ENCODE measurements around the gene ZFHX3. TPM values are rescaled to one million over a fixed set of nuclear protein-coding genes. Genes with fewer than 3 reads are reported as not detected.

ZFHX3 gene
- total and polyA plus RNA-seq, 4 donors = 1.5 to 5.9 (median 3.0) TPM

- Histone ChIP-seq H3K4me3 (ENCODE audit: low read depth in 1 of 3, low read length in 3 of 3) (no peak overlapping the region), H3K4me1 (ENCODE audit: control insufficient read depth in 4 of 4, insufficient read depth in 4 of 4, low read length in 3 of 4) (peaks cover 0 to 6% (median under 1%) of the 10 kb centered on the region in 4 donors), H3K9me3 (ENCODE audit: control insufficient read depth in 4 of 4, low read length in 3 of 4) (no peaks in the 10 kb centered on the region), H3K27ac (ENCODE audit: low read depth in 1 of 2, low read length in 2 of 2) (peak overlapping the region in 1 of 2 donors; percentile 27), H3K9ac (ENCODE audit: low read depth in 1 of 2, low read length in 2 of 2) (no peak overlapping the region), H3K36me3 (ENCODE audit: control insufficient read depth in 4 of 4, insufficient read depth in 3 of 4, low read depth in 1 of 4, low read length in 3 of 4) (peaks cover 0 to 3% (median under 1%) of the 10 kb centered on the region in 4 donors), H3K27me3 (ENCODE audit: control insufficient read depth in 4 of 4, insufficient read depth in 4 of 4, low read length in 3 of 4) (no peaks in the 10 kb centered on the region)
- no peak for TF ChIP-seq HNF4G (IDR thresholded peaks at IDR 0.05)
- no peak for TF ChIP-seq FOXA2 (IDR thresholded peaks at IDR 0.05)
- no peak for TF ChIP-seq EGR1 (IDR thresholded peaks at IDR 0.05; ENCODE audit: low read depth in 2 of 2)
- TF ChIP-seq NR2F2 (IDR thresholded peaks at IDR 0.05) = peak; percentile 54
- no peak for TF ChIP-seq FOXA1 (IDR thresholded peaks at IDR 0.05)
- TF ChIP-seq, protein P1, sequence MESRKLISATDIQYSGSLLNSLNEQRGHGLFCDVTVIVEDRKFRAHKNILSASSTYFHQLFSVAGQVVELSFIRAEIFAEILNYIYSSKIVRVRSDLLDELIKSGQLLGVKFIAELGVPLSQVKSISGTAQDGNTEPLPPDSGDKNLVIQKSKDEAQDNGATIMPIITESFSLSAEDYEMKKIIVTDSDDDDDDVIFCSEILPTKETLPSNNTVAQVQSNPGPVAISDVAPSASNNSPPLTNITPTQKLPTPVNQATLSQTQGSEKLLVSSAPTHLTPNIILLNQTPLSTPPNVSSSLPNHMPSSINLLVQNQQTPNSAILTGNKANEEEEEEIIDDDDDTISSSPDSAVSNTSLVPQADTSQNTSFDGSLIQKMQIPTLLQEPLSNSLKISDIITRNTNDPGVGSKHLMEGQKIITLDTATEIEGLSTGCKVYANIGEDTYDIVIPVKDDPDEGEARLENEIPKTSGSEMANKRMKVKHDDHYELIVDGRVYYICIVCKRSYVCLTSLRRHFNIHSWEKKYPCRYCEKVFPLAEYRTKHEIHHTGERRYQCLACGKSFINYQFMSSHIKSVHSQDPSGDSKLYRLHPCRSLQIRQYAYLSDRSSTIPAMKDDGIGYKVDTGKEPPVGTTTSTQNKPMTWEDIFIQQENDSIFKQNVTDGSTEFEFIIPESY (IDR thresholded peaks at IDR 0.05) = no peak
- no peak for TF ChIP-seq JUND (IDR thresholded peaks at IDR 0.05)
- WGBS = 88% methylated on average over 18 of the region's 18 CpGs
- no peak for DNase-seq (ENCODE audit: low spot score)
Observed at GRCh38 chr16:72894293-72895151, 153.4 kb downstream of the ZFHX3 start.

DNA sequence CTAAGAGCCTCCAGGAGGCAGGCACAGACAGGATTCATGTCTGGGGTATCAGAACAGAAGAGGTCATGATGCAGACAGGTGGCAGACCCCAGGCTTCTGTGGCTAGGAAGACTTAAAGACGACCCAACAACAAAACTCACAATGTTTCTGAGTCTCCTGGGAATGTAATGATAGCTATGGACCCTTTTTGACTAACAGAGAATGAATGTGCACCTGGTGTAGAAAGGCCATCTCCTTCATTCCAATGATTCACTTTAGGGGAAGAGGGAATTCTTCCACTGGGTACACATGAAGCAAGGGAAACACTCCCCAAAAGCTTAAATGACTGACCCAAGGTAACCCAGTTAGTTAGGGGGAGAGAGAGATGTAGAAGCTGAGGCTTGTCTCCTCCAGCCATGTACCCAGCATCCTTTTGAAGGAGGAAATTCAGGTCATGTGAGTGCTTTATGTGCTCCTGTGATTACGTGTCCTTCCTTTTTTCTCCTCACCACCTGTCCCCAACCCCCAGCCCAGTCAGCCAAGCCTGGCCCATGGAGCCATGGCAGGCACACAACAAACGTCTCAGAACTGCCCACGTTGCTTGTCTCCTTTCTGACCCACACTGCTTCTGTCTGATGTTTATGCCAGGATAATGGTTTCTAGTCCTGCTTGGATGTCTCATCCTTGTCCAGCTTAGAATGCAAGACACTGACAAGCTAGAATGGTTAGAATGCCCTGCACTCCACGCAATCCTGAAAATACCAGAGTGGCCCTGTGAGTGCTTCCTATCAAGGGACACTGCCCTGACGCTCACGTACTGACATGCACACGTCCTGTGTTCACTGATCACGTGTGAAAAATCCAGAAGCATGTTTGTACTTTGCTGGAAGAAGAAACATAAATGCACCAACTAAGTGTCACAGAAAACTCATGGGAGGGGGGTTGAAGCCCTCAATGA is 156.4 kb downstream of the ZFHX3 start:
- TF ChIP-seq CTCF (IDR thresholded peaks at IDR 0.05; ENCODE audit: low read depth, low read length, missing input control) (no peak), YY1 (IDR thresholded peaks at IDR 0.05) (no peak)

DNA sequence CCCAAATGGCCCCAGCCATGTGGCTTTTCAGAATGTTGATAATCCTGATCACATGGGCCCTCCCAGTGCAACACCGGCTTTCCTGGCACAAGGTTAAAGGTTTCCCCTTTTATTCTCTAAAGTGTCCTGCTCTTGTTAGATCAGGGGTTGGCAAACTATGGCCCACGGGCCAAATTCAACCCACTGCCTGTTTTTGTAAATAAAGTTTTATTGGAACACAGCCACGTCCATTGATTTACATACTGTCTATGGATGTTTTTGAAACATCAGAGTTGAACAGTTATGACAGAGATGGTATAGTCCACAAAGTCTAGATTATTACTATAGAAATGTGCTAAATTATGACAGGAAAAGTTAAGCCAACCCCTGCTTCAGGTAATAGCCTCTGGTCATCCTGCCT is 157.3 kb downstream of the ZFHX3 start:
- Histone ChIP-seq H3K9ac (ENCODE audit: low read depth in 1 of 2, low read length in 2 of 2) (no peak overlapping the region), H3K4me3 (ENCODE audit: low read depth in 1 of 3, low read length in 3 of 3) (no peak overlapping the region), H3K27me3 (ENCODE audit: control insufficient read depth in 4 of 4, insufficient read depth in 4 of 4, low read length in 3 of 4) (no peaks in the 10 kb centered on the region), H3K9me3 (ENCODE audit: control insufficient read depth in 4 of 4, low read length in 3 of 4) (no peaks in the 10 kb centered on the region), H3K4me1 (ENCODE audit: control insufficient read depth in 4 of 4, insufficient read depth in 4 of 4, low read length in 3 of 4) (peaks cover 0 to 4% (median under 1%) of the 10 kb centered on the region in 4 donors), H3K27ac (ENCODE audit: low read depth in 1 of 2, low read length in 2 of 2) (no peak overlapping the region), H3K36me3 (ENCODE audit: control insufficient read depth in 4 of 4, insufficient read depth in 3 of 4, low read depth in 1 of 4, low read length in 3 of 4) (peaks cover 2 to 29% (median 7%) of the 10 kb centered on the region in 4 donors)
- TF ChIP-seq RXRA (IDR thresholded peaks at IDR 0.05) = peak in 1 of 2 donors; percentile 4
- no peak for TF ChIP-seq JUND (IDR thresholded peaks at IDR 0.05)
- TF ChIP-seq, protein P2, sequence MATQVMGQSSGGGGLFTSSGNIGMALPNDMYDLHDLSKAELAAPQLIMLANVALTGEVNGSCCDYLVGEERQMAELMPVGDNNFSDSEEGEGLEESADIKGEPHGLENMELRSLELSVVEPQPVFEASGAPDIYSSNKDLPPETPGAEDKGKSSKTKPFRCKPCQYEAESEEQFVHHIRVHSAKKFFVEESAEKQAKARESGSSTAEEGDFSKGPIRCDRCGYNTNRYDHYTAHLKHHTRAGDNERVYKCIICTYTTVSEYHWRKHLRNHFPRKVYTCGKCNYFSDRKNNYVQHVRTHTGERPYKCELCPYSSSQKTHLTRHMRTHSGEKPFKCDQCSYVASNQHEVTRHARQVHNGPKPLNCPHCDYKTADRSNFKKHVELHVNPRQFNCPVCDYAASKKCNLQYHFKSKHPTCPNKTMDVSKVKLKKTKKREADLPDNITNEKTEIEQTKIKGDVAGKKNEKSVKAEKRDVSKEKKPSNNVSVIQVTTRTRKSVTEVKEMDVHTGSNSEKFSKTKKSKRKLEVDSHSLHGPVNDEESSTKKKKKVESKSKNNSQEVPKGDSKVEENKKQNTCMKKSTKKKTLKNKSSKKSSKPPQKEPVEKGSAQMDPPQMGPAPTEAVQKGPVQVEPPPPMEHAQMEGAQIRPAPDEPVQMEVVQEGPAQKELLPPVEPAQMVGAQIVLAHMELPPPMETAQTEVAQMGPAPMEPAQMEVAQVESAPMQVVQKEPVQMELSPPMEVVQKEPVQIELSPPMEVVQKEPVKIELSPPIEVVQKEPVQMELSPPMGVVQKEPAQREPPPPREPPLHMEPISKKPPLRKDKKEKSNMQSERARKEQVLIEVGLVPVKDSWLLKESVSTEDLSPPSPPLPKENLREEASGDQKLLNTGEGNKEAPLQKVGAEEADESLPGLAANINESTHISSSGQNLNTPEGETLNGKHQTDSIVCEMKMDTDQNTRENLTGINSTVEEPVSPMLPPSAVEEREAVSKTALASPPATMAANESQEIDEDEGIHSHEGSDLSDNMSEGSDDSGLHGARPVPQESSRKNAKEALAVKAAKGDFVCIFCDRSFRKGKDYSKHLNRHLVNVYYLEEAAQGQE (IDR thresholded peaks at IDR 0.05) = no peak
- TF ChIP-seq EGR1 (IDR thresholded peaks at IDR 0.05; ENCODE audit: low read depth in 2 of 2) = no peak
- no peak for TF ChIP-seq RAD21 (IDR thresholded peaks at IDR 0.05)
- TF ChIP-seq GABPA (IDR thresholded peaks at IDR 0.05 in 1 of 2, conservative IDR thresholded peaks at IDR 0.05 in 1 of 2) = no peak
- no peak for TF ChIP-seq HNF4G (IDR thresholded peaks at IDR 0.05)
- TF ChIP-seq YY1 (IDR thresholded peaks at IDR 0.05) = no peak
- TF ChIP-seq FOXA2 (IDR thresholded peaks at IDR 0.05) = no peak
- TF ChIP-seq HNF4A (conservative IDR thresholded peaks at IDR 0.05) = peak in 1 of 2 donors; percentile 19
- no peak for DNase-seq (ENCODE audit: low spot score)
- 61% methylated on average over 3 of the region's 3 CpGs for WGBS

More for the DNA sequence above, 156.4 kb downstream of the ZFHX3 start:
- H3K36me3 ChIP-seq (ENCODE audit: control insufficient read depth in 4 of 4, insufficient read depth in 3 of 4, low read depth in 1 of 4, low read length in 3 of 4) = peaks cover 2 to 21% (median 5%) of the 10 kb centered on the region in 4 donors
- no peak overlapping the region for H3K4me3 ChIP-seq (ENCODE audit: low read depth in 1 of 3, low read length in 3 of 3)
- H3K27me3 ChIP-seq (ENCODE audit: control insufficient read depth in 4 of 4, insufficient read depth in 4 of 4, low read length in 3 of 4) = no peaks in the 10 kb centered on the region
- WGBS = 80% methylated on average over 9 of the region's 9 CpGs
- H3K27ac ChIP-seq (ENCODE audit: low read depth in 1 of 2, low read length in 2 of 2) = no peak overlapping the region
- peaks cover 0 to 4% (median under 1%) of the 10 kb centered on the region in 4 donors for H3K4me1 ChIP-seq (ENCODE audit: control insufficient read depth in 4 of 4, insufficient read depth in 4 of 4, low read length in 3 of 4)
- H3K9me3 ChIP-seq (ENCODE audit: control insufficient read depth in 4 of 4, low read length in 3 of 4) = no peaks in the 10 kb centered on the region
- H3K9ac ChIP-seq (ENCODE audit: low read depth in 1 of 2, low read length in 2 of 2) = no peak overlapping the region
- no peak for DNase-seq (ENCODE audit: low spot score)

Measured in liver (tissue), 9 donors.